ENCODE results near the gene PLA2G6.

DNA sequence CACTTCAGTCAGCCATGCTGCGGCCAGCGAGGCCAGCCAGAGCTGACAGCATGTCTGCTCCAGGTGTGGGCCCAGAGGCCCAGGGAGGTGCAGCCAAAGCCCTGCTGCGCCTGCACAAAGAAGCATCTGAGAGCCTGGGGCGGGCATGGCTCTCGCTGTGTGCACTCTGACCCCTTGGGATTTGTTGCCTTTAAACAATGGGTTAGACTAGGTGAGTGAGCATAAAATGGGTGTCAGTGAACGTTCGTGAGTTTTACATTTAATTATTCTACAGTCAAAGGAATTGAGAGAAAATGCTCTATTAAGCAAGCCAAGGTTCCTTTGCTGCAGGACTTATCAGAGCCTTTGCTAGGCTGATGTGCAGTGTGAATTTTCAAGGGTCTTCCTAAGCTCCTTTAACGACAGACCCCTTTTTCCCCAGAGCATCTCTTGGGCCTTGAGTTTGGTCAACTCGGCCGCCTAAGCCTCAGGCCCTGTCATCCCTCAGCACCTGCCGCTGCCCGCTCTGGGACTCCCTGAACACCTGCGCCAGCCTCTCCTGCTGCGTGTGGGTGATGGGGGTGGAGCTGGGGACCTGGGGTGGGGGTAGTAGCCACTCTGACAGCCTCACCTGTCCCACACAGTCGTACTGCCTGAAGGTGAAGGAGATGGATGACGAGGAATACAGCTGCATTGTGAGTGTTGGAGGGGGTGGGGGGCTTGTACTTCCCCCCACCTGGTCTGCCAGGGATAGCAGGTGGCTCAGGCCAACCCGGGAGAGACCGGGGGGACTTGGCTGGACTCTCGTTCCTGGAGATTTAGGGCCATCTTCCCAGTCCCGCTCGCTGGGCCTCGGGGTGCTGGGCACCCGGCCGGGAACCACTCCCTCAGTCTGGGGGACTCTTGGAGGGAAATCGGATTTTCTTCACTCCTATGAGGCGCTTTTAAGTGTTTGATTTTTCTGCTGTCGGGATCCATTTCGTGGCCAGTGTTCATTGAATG is 108.2 kb downstream of the PLA2G6 start:
- no peak for TF ChIP-seq EZH2phosphoT487 (IDR thresholded peaks at IDR 0.05; ENCODE audit: insufficient read depth, low read depth)
- no peak for TF ChIP-seq EZH2 (IDR thresholded peaks at IDR 0.05; ENCODE audit: insufficient read depth, poor library complexity, severe bottlenecking)

All from GM23248 (cell line).